GM23338 (cell line): Measurements from ENCODE around the gene AGRN.

Experiments used
- CTCF ChIP-seq, 2 experiments: fragments of 200-600 bp in 1 of 2; sonication (generic) in 1 of 2; conservative IDR thresholded peaks; 2 replicates each; pipeline versions ENCODE4 v1.5.1 to v1.6.1; 2016 to 2017; ENCODE audit warnings: antibody characterized with exemption in 2 of 2, low read depth in 2 of 2, mild to moderate bottlenecking in 2 of 2, moderate library complexity in 1 of 2
- EZH2phosphoT487 ChIP-seq: fragments of 200-600 bp; sonication (generic); IDR thresholded peaks from one replicate; pipeline ENCODE4 v1.8.1; 2018; ENCODE audit warnings: antibody characterized with exemption; ENCODE audit not compliant: unreplicated experiment

GRCh38 chr1:1081311-1082238 lies 61.7 kb downstream of the AGRN start:
- TF ChIP-seq CTCF (conservative IDR thresholded peaks at IDR 0.05; ENCODE audit: low read depth in 2 of 2) = no peak
- no peak for TF ChIP-seq EZH2phosphoT487
